Upper lobe of right lung (tissue), 1 donor: ENCODE data around the gene MOSMO. TPM values are rescaled to one million over a fixed set of nuclear protein-coding genes. Genes with fewer than 3 reads are reported as not detected.

Experiments used
- ATAC-seq: fragments of 200-7000 bp; cut with Tn5 transposase; one replicate; pipeline ENCODE4 v1.9.1; 2020; ENCODE audit warnings: mild to moderate bottlenecking, moderate library complexity
- DNase-seq: peaks from one replicate; pipeline ENCODE4 v3.0.0-alpha.2; 2020
- H3K27ac ChIP-seq: fragments of 200-600 bp; one replicate; pipeline ENCODE4 v1.8.0; 2022
- H3K27me3 ChIP-seq: fragments of 200-600 bp; one replicate; pipeline ENCODE4 v1.8.0; 2022; ENCODE audit warnings: mild to moderate bottlenecking
- H3K36me3 ChIP-seq: fragments of 200-600 bp; one replicate; pipeline ENCODE4 v1.8.0; 2022
- H3K4me1 ChIP-seq: fragments of 200-600 bp; one replicate; pipeline ENCODE4 v1.8.0; 2022
- H3K4me3 ChIP-seq: fragments of 200-600 bp; one replicate; pipeline ENCODE4 v1.8.0; 2022; ENCODE audit warnings: mild to moderate bottlenecking
- H3K9me3 ChIP-seq: fragments of 200-600 bp; one replicate; pipeline ENCODE4 v1.8.0; 2022
- intact Hi-C: fragments of 100-400 bp; cut with DNase I; formaldehyde crosslinking; loops from one replicate; pipeline ENCODE4 v1.11.0; 2022
- total RNA-seq: library from RNA; stranded (reverse); fragmentation: NEBNext Ultra II Directional; extraction: Animal tissue kit (Norgen Biotek cat#: 25700); gene quantifications from one replicate; pipeline ENCODE4 v1.2.1, GENCODE V29; 2021
- TF ChIP-seq, protein P1 (sequence below): fragments of 200-600 bp; IDR thresholded peaks from one replicate; pipeline ENCODE4 v1.8.0; 2022; ENCODE audit warnings: antibody characterized with exemption
- donor health status: DM: no; HTN: yes; CAD: no; lungs with severe emphysema.

MOSMO gene
- total RNA-seq, 1 donor from 2014 or later, result 11.4 TPM

DNA sequence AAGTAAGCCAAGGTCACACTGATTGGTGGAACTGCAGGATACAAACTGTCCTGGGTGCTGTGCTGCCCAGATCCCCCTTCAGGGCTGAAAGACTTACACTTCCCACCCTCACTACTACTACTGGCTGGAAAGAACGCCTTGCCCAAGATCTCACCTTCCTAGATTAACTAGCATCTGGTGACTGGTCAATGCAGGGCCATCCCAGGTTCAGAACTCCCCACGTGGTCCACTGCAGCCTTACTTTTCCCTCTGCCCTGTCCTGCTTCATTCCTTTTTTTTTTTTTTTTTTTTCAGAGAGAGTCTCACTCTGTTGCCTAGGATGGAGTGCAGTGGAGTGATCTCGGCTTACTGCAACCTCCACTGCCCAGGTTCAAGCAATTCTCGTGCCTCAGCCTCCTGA lies 4.7 kb upstream of the MOSMO start:
- H3K36me3 ChIP-seq, result no peaks in the 10 kb centered on the region
- no peak overlapping the region for H3K4me3 ChIP-seq
- H3K27ac ChIP-seq, result no peak overlapping the region
- H3K27me3 ChIP-seq, result no peaks in the 10 kb centered on the region
- ATAC-seq, result no peak
- peaks cover 13% of the 10 kb centered on the region for H3K4me1 ChIP-seq
- no peak for DNase-seq
- intact Hi-C loops, result loop anchor here (5.0 kb wide), 2 partner anchors 74 to 184 kb away; no protein-coding TSS in a partner anchor
- TF ChIP-seq, protein P1, sequence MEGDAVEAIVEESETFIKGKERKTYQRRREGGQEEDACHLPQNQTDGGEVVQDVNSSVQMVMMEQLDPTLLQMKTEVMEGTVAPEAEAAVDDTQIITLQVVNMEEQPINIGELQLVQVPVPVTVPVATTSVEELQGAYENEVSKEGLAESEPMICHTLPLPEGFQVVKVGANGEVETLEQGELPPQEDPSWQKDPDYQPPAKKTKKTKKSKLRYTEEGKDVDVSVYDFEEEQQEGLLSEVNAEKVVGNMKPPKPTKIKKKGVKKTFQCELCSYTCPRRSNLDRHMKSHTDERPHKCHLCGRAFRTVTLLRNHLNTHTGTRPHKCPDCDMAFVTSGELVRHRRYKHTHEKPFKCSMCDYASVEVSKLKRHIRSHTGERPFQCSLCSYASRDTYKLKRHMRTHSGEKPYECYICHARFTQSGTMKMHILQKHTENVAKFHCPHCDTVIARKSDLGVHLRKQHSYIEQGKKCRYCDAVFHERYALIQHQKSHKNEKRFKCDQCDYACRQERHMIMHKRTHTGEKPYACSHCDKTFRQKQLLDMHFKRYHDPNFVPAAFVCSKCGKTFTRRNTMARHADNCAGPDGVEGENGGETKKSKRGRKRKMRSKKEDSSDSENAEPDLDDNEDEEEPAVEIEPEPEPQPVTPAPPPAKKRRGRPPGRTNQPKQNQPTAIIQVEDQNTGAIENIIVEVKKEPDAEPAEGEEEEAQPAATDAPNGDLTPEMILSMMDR, result no peak
- H3K9me3 ChIP-seq, result no peaks in the 10 kb centered on the region

GRCh38 chr16:22004341-22004740 lies 3.6 kb upstream of the MOSMO start:
- no peaks in the 10 kb centered on the region for H3K36me3 ChIP-seq
- H3K27me3 ChIP-seq, result no peaks in the 10 kb centered on the region
- intact Hi-C loops, result loop anchor here (5.0 kb wide), 2 partner anchors 73 to 183 kb away; no protein-coding TSS in a partner anchor
- peaks cover 20% of the 10 kb centered on the region for H3K4me1 ChIP-seq
- DNase-seq (peak; percentile 42), ATAC-seq (no peak)
- no peak overlapping the region for H3K4me3 ChIP-seq
- TF ChIP-seq, protein P1, result no peak
- H3K27ac ChIP-seq, result no peak overlapping the region
- H3K9me3 ChIP-seq, result no peaks in the 10 kb centered on the region

DNA sequence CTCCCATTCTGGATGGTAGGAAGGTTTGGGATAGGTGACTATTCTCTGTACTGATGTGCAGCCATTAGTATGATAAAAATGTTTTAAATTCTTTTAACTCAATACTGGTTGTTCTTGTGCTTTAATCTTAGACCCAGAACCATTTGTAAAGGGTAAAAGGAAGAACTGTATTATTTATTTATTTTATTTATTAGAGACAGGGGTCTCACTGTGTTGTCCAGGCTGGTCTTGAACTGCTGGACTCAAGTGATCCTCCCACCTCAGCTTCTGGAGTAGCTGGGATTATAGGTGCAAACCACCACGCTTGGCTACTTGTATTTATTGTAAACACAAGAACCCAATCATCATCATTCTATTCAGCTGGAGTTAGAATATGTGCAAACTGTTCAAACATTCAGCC lies 2.2 kb upstream of the MOSMO start:
- intact Hi-C loops, result no loop called here
- Histone ChIP-seq H3K27me3 (no peaks in the 10 kb centered on the region), H3K4me3 (no peak overlapping the region), H3K4me1 (peaks cover 22% of the 10 kb centered on the region), H3K27ac (no peak overlapping the region), H3K9me3 (no peaks in the 10 kb centered on the region), H3K36me3 (no peaks in the 10 kb centered on the region)
- no peak for ATAC-seq
- no peak for DNase-seq
- TF ChIP-seq, protein P1, result no peak

- DNase-seq, result no peak
- intact Hi-C loops, result no loop called here
- Histone ChIP-seq H3K9me3 (no peaks in the 10 kb centered on the region), H3K27me3 (no peaks in the 10 kb centered on the region), H3K27ac (no peak overlapping the region), H3K36me3 (no peaks in the 10 kb centered on the region), H3K4me3 (no peak overlapping the region), H3K4me1 (peaks cover 16% of the 10 kb centered on the region)
- TF ChIP-seq, protein P1, result no peak
- no peak for ATAC-seq
Measured at GRCh38 chr16:22006636-22007035, 1.3 kb upstream of the MOSMO start.

- DNase-seq (no peak), ATAC-seq (no peak)
- Histone ChIP-seq H3K4me3 (peak overlapping the region; percentile 93), H3K4me1 (peaks cover 16% of the 10 kb centered on the region), H3K27ac (peak overlapping the region; percentile 89), H3K36me3 (no peaks in the 10 kb centered on the region), H3K27me3 (no peaks in the 10 kb centered on the region), H3K9me3 (no peaks in the 10 kb centered on the region)
- TF ChIP-seq, protein P1, result no peak
- intact Hi-C loops, result no loop called here
Measured at GRCh38 chr16:22007159-22007508, 777 bp upstream of the MOSMO start.
